Osteoblast (primary cell): Measurements from ENCODE around the gene TAF11L2. TPM values are rescaled to one million over a fixed set of nuclear protein-coding genes. Genes with fewer than 3 reads are reported as not detected.
"Not testable (repeated sequence)": the region's sequence is repeated elsewhere in the genome, so short reads cannot be mapped to it uniquely, and the experiment has no call there.

ENCODE experiments used
- DNase-seq: peaks from one replicate; pipeline ENCODE4 v3.0.0; 2011; ENCODE audit warnings: low spot score, mixed read lengths; ENCODE audit not compliant: insufficient read length; ENCODE audit errors: missing footprints
- H2AFZ ChIP-seq: 2 replicates; pipeline ENCODE4 v1.6.0; 2011; ENCODE audit warnings: mild to moderate bottlenecking, low read length
- H3K27ac ChIP-seq: 2 replicates; pipeline ENCODE4 v1.5.1; 2011; ENCODE audit warnings: mild to moderate bottlenecking, low read depth, low read length, moderate library complexity
- H3K27me3 ChIP-seq: 2 replicates; pipeline ENCODE4 v1.6.0; 2012; ENCODE audit warnings: mild to moderate bottlenecking, control low read depth, inconsistent platforms, low read length, moderate library complexity; ENCODE audit not compliant: insufficient read depth
- H3K36me3 ChIP-seq: 2 replicates; pipeline ENCODE4 v1.5.1; 2011; ENCODE audit warnings: mild to moderate bottlenecking, low read length, control low read depth, moderate library complexity; ENCODE audit not compliant: insufficient read depth
- H3K4me1 ChIP-seq: 2 replicates; pipeline ENCODE4 v1.5.1; 2011; ENCODE audit warnings: mild to moderate bottlenecking, low read length, control low read depth, moderate library complexity; ENCODE audit not compliant: insufficient read depth
- H3K4me2 ChIP-seq: 2 replicates; pipeline ENCODE4 v1.6.0; 2011; ENCODE audit warnings: mild to moderate bottlenecking, low read length; ENCODE audit not compliant: insufficient read depth
- H3K4me3 ChIP-seq: fragments of 200-600 bp; sonication (generic); 3 replicates; pipeline ENCODE4 v1.5.1; 2012; ENCODE audit warnings: mild to moderate bottlenecking, low read length, inconsistent platforms; ENCODE audit not compliant: insufficient read depth
- H3K79me2 ChIP-seq: 2 replicates; pipeline ENCODE4 v1.6.0; 2012; ENCODE audit warnings: mild to moderate bottlenecking, low read length, control low read depth, inconsistent platforms; ENCODE audit not compliant: insufficient read depth
- H3K9me3 ChIP-seq: 2 replicates; pipeline ENCODE4 v1.5.1; 2011; ENCODE audit warnings: low read depth, low read length, control low read depth
- H4K20me1 ChIP-seq: 2 replicates; pipeline ENCODE4 v1.6.0; 2012; ENCODE audit warnings: mild to moderate bottlenecking, low read length, control low read depth; ENCODE audit not compliant: insufficient read depth
- CTCF ChIP-seq: IDR thresholded peaks from 2 replicates; pipeline ENCODE4 v1.5.1; 2011; ENCODE audit warnings: mild to moderate bottlenecking, low read depth, low read length, moderate library complexity; ENCODE audit errors: extremely low read depth
- total RNA-seq: library from RNA; depleted of rRNA; stranded (reverse); fragments of >200 nt; gene quantifications from 2 replicates; pipeline ENCODE4 v1.2.3, GENCODE V29; 2012

TAF11L2 gene
- not detected in 2 replicates for total RNA-seq

GRCh38 chr5:17497931-17498330 is at the start of gene TAF11L2:
Gene TAF11L2 (plus strand): TSS chr5:17498231.
- H3K36me3 ChIP-seq, H3K4me2 ChIP-seq, H3K79me2 ChIP-seq, H3K9me3 ChIP-seq, H3K4me3 ChIP-seq, H3K4me1 ChIP-seq, H3K27me3 ChIP-seq, H4K20me1 ChIP-seq, DNase-seq, H2AFZ ChIP-seq, H3K27ac ChIP-seq: not testable (repeated sequence)

- no peak for TF ChIP-seq CTCF
- no peak overlapping the region for H3K27ac ChIP-seq
- H3K4me2 ChIP-seq: no peak overlapping the region
- DNase-seq: no peak
- no peak overlapping the region for H2AFZ ChIP-seq
- no peaks in the 10 kb centered on the region for H3K9me3 ChIP-seq
- no peak overlapping the region for H3K4me3 ChIP-seq
- H3K4me1 ChIP-seq: peaks cover 6% of the 10 kb centered on the region
- no peaks in the 10 kb centered on the region for H3K79me2 ChIP-seq
- no peaks in the 10 kb centered on the region for H4K20me1 ChIP-seq
- H3K27me3 ChIP-seq: no peaks in the 10 kb centered on the region
- H3K36me3 ChIP-seq: no peaks in the 10 kb centered on the region
Measured at GRCh38 chr5:17448877-17449276, 49.2 kb upstream of the TAF11L2 start.

- TF ChIP-seq CTCF: no peak
- Histone ChIP-seq H3K9me3 (no peaks in the 10 kb centered on the region), H4K20me1 (no peaks in the 10 kb centered on the region), H3K79me2 (no peaks in the 10 kb centered on the region), H3K4me1 (peaks cover 3% of the 10 kb centered on the region), H3K36me3 (no peaks in the 10 kb centered on the region), H2AFZ (no peak overlapping the region), H3K4me3 (no peak overlapping the region), H3K27ac (no peak overlapping the region), H3K27me3 (peaks cover 2% of the 10 kb centered on the region), H3K4me2 (no peak overlapping the region)
- no peak for DNase-seq
Measured at GRCh38 chr5:17452936-17453335, 45.1 kb upstream of the TAF11L2 start.

- H2AFZ ChIP-seq: no peak overlapping the region
- DNase-seq: no peak
- no peaks in the 10 kb centered on the region for H3K36me3 ChIP-seq
- H3K27me3 ChIP-seq: peaks cover 2% of the 10 kb centered on the region
- H3K27ac ChIP-seq: no peak overlapping the region
- H3K79me2 ChIP-seq: no peaks in the 10 kb centered on the region
- H3K4me3 ChIP-seq: no peak overlapping the region
- H3K4me1 ChIP-seq: no peaks in the 10 kb centered on the region
- no peak for TF ChIP-seq CTCF
- H3K9me3 ChIP-seq: no peaks in the 10 kb centered on the region
- no peaks in the 10 kb centered on the region for H4K20me1 ChIP-seq
- no peak overlapping the region for H3K4me2 ChIP-seq
Measured at GRCh38 chr5:17455942-17456341, 42.1 kb upstream of the TAF11L2 start.
